GM18508 (cell line): Measurements from ENCODE around the gene GALNT10.

Source experiments
- ATAC-seq: cut with Tn5 transposase; IDR thresholded peaks from one replicate; pipeline ENCODE4 v1.9.1; 2021; ENCODE audit warnings: moderate number of reproducible peaks; ENCODE audit not compliant: insufficient read depth, unreplicated experiment

GALNT10 gene

GRCh38 chr5:154315196-154315595 lies 124.7 kb downstream of the GALNT10 start:
- no peak for ATAC-seq

- ATAC-seq: no peak
Observed at GRCh38 chr5:154315756-154316155, 125.2 kb downstream of the GALNT10 start.

- no peak for ATAC-seq
Observed at GRCh38 chr5:154316223-154316935, 125.8 kb downstream of the GALNT10 start.

GRCh38 chr5:154317916-154318315 lies 127.4 kb downstream of the GALNT10 start:
- ATAC-seq: no peak

GRCh38 chr5:154318691-154319090 lies 128.2 kb downstream of the GALNT10 start:
- ATAC-seq: no peak

- ATAC-seq: no peak
Observed at GRCh38 chr5:154319736-154320135, 129.2 kb downstream of the GALNT10 start.

GRCh38 chr5:154320224-154321089 lies 129.9 kb downstream of the GALNT10 start:
- ATAC-seq: no peak

GRCh38 chr5:154321546-154321945 lies 131.0 kb downstream of the GALNT10 start:
- no peak for ATAC-seq

- ATAC-seq: no peak
Observed at GRCh38 chr5:154324033-154324432, 133.5 kb downstream of the GALNT10 start.

GRCh38 chr5:154325566-154325965 lies 135.0 kb downstream of the GALNT10 start:
- no peak for ATAC-seq

- no peak for ATAC-seq
Observed at GRCh38 chr5:154329062-154329461, 138.5 kb downstream of the GALNT10 start.

GRCh38 chr5:154329519-154330040 lies 139.0 kb downstream of the GALNT10 start:
- no peak for ATAC-seq

- ATAC-seq: no peak
Observed at GRCh38 chr5:154330097-154330667, 139.6 kb downstream of the GALNT10 start.

GRCh38 chr5:154331232-154331631 lies 140.7 kb downstream of the GALNT10 start:
- ATAC-seq: no peak

GRCh38 chr5:154331924-154332323 lies 141.4 kb downstream of the GALNT10 start:
- ATAC-seq: no peak

GRCh38 chr5:154332451-154332850 lies 141.9 kb downstream of the GALNT10 start:
- ATAC-seq: no peak

- no peak for ATAC-seq
Observed at GRCh38 chr5:154333016-154333415, 142.5 kb downstream of the GALNT10 start.

GRCh38 chr5:154334406-154335064 lies 144.0 kb downstream of the GALNT10 start:
- ATAC-seq: no peak

- ATAC-seq: no peak
Observed at GRCh38 chr5:154335065-154335448, 144.5 kb downstream of the GALNT10 start.

GRCh38 chr5:154341620-154342019 lies 151.1 kb downstream of the GALNT10 start:
- no peak for ATAC-seq
